Neural progenitor cell (in vitro differentiated cells): ENCODE measurements around the gene BCAR1.

Experiments used
- EZH2 ChIP-seq: fragments of 200-600 bp; sonication (generic); IDR thresholded peaks from 2 replicates; pipeline ENCODE4 v1.6.1; 2017; ENCODE audit warnings: antibody characterized with exemption, mild to moderate bottlenecking, moderate library complexity
- TF ChIP-seq, protein P1 (sequence below): fragments of 200-600 bp; sonication (generic); IDR thresholded peaks from 2 replicates; pipeline ENCODE4 v1.5.1; 2017; ENCODE audit warnings: antibody characterized with exemption, mild to moderate bottlenecking

DNA sequence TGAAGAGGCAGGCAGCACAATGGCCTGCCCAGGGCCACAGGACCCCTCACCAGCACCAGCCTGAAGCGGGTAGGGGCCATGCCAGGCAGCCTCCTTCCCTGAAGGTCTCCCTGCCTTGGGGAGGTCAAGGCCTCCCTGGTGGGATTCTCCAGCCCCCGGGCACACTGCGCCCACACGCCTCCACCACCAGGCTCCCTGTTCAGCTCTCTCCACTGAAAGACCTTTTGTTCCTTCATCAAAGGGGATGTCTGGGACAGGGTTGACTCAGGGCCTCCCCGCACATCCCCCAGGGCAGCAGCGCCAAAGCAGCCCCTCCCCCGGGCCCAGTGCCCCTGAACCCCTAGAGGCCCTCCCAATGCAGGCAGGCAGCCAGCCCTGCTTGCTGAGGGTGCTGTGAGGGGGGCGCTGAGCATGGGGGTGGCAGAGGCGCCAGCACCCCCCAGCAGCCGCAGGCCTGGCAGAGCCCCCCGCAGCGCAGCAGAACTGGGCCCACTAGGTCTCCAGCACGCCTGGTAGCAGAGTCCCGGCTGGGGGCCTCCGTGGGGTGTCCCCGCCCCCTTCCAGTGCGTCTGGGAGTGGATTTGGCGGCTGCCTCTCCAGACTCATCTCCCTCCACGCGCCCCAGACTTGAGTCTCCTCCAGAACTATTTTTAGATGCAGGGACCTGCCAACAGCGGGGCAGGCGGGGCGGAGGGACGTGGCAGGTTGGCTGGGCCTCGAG is 13.1 kb downstream of the BCAR1 start:
- TF ChIP-seq, protein P1, sequence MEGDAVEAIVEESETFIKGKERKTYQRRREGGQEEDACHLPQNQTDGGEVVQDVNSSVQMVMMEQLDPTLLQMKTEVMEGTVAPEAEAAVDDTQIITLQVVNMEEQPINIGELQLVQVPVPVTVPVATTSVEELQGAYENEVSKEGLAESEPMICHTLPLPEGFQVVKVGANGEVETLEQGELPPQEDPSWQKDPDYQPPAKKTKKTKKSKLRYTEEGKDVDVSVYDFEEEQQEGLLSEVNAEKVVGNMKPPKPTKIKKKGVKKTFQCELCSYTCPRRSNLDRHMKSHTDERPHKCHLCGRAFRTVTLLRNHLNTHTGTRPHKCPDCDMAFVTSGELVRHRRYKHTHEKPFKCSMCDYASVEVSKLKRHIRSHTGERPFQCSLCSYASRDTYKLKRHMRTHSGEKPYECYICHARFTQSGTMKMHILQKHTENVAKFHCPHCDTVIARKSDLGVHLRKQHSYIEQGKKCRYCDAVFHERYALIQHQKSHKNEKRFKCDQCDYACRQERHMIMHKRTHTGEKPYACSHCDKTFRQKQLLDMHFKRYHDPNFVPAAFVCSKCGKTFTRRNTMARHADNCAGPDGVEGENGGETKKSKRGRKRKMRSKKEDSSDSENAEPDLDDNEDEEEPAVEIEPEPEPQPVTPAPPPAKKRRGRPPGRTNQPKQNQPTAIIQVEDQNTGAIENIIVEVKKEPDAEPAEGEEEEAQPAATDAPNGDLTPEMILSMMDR = no peak
- TF ChIP-seq EZH2 = no peak
